GM12891 (cell line): ENCODE data around the gene LRRC8B.

Experiments used
- POLR2AphosphoS5 ChIP-seq: IDR thresholded peaks from 2 replicates; pipeline ENCODE4 v1.6.1; 2011; ENCODE audit warnings: low read depth, low read length, control low read depth
- TAF1 ChIP-seq: IDR thresholded peaks from 2 replicates; pipeline ENCODE4 v1.6.1; 2011; ENCODE audit warnings: low read depth, low read length, control low read depth

GRCh38 chr1:89578946-89579684 lies 54.5 kb downstream of the LRRC8B start:
- TF ChIP-seq TAF1: no peak
- no peak for TF ChIP-seq POLR2AphosphoS5
